Stimulated activated memory B cell treated with anti-CD40 and anti-IgM and Interleukin-4, amounts not matched to agents 10 μg/mL and 1 μg/mL and 100 μg/mL, for 72 hours (primary cell): ENCODE results near the gene DLGAP4.

Experiments
- ATAC-seq: fragments of 150-1000 bp; cut with Tn5 transposase; 2 replicates; pipeline ENCODE4 v1.10.0; 2021
- H3K27ac Mint-ChIP-seq: one replicate; pipeline ENCODE4 v1.8.0; 2022; ENCODE audit warnings: mild to moderate bottlenecking, mixed read lengths
- H3K27me3 Mint-ChIP-seq: one replicate; pipeline ENCODE4 v1.8.0; 2022; ENCODE audit warnings: mixed read lengths
- H3K36me3 Mint-ChIP-seq: one replicate; pipeline ENCODE4 v1.8.0; 2022; ENCODE audit warnings: mixed read lengths
- H3K4me1 Mint-ChIP-seq: one replicate; pipeline ENCODE4 v1.8.0; 2022; ENCODE audit warnings: mixed read lengths
- H3K4me3 Mint-ChIP-seq: one replicate; pipeline ENCODE4 v1.8.0; 2022; ENCODE audit warnings: mild to moderate bottlenecking, moderate library complexity, mixed read lengths
- H3K9me3 Mint-ChIP-seq: one replicate; pipeline ENCODE4 v1.8.0; 2022; ENCODE audit warnings: mixed read lengths

The DLGAP4 gene, protein sequence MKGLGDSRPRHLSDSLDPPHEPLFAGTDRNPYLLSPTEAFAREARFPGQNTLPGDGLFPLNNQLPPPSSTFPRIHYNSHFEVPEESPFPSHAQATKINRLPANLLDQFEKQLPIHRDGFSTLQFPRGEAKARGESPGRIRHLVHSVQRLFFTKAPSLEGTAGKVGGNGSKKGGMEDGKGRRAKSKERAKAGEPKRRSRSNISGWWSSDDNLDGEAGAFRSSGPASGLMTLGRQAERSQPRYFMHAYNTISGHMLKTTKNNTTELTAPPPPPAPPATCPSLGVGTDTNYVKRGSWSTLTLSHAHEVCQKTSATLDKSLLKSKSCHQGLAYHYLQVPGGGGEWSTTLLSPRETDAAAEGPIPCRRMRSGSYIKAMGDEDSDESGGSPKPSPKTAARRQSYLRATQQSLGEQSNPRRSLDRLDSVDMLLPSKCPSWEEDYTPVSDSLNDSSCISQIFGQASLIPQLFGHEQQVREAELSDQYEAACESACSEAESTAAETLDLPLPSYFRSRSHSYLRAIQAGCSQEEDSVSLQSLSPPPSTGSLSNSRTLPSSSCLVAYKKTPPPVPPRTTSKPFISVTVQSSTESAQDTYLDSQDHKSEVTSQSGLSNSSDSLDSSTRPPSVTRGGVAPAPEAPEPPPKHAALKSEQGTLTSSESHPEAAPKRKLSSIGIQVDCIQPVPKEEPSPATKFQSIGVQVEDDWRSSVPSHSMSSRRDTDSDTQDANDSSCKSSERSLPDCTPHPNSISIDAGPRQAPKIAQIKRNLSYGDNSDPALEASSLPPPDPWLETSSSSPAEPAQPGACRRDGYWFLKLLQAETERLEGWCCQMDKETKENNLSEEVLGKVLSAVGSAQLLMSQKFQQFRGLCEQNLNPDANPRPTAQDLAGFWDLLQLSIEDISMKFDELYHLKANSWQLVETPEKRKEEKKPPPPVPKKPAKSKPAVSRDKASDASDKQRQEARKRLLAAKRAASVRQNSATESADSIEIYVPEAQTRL

DNA sequence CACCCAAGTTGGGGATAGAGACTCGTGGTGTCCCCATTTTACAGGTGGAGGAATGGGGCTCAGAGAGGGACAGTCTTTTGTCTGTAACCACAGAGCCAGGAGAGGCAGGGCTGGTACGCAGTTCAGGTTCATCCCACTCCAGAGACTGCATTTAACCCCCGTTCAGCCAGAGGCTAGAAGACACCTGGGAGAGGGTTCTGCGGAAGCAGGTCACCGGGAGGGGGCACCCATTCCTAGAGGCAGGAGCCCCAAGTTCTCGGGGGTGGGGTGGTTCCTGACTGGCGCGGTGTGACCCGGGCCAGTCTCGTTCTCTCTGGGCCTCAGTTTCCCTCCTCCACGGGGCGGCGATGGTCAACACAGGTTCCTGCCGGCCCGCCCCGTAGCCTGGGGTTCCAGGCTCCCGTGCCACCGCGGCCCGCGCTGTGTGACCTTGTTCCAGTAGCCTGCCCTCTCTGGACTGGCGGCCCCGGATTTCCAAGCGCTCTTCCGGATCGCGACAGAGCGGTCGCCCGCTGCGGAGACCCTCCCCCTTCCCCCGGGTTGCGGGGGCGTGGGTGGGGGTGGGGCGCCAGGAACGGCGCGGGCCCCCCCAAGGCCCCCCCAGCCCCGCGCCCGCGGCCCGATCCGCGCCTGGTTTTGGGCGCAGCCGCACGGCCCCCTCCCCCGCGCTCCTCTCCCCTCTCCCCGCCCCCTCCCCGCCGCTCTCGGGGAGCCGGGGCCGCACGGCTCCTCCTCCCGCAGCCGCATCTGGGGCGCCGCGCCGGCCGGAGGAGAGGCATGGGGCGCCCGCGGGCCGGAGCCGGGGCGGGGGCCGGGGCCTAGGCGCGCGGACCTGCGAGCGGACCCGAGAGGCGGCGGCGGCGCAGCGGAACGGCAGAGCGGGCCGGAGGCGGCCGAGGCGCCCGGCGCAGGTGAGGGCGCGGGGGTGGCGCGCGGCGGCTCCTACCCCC, at the start of gene DLGAP4:
Gene DLGAP4, plus strand, starts transcription at position 738 of the 950 bp plus-strand sequence. CDS start 125,379 bp downstream, outside the sequence.
- ATAC-seq: no peak

DNA sequence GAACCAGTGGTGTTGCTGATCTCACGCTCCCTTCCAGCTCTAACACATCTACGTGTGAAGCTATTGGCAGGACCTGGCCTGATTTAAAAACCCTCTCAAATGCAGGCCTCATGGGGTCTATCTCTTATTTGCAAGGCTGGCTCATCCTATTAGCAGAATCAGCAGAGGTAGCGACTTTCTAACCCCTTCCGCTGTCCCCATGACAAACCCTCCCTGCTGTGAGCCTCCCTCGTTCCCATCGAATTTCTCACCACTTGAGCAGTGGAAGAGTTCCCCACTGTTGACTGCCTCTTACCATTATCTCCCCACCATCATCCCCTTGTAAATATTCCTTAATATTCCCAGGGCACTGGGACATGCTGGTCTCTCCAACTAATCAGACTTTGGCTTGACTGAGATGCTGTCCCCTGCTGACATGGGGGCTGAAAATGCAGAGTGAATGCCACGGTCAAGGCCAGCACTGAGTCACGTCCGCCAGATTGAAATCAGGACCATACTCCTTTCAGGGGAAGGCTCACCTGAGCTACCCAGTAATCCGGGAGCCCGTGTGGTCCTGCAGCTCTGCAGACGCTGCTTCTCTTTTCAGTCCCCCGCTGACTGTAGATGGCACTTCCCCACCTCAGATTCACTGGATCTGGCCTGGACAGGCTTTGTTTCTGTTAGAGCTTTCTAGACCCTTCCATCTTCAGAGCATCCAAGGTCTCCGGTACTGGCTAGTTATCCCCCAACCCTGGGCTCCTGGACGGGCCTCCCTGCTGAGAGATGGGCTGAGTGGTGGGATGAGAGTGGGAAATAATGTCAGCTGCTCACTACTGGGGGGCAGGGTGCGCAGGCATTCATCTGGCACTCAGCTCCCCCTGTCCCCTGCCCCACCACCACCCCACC, 46.7 kb upstream of the DLGAP4 start:
- H3K27me3 Mint-ChIP-seq: no peaks in the 10 kb centered on the region
- H3K36me3 Mint-ChIP-seq: peaks cover 20% of the 10 kb centered on the region
- H3K27ac Mint-ChIP-seq: no peak overlapping the region

More for the DNA sequence above, at the start of gene DLGAP4:
- H3K4me1 Mint-ChIP-seq: peaks cover 4% of the 10 kb centered on the region
- H3K9me3 Mint-ChIP-seq: no peaks in the 10 kb centered on the region
- no peak within 1 kb of the TSS for H3K27ac Mint-ChIP-seq
- H3K36me3 Mint-ChIP-seq: no peaks in the 10 kb centered on the region
- H3K27me3 Mint-ChIP-seq: peaks cover 86% of the 10 kb centered on the region
- H3K4me3 Mint-ChIP-seq: peak within 1 kb of the TSS; percentile 47

DNA sequence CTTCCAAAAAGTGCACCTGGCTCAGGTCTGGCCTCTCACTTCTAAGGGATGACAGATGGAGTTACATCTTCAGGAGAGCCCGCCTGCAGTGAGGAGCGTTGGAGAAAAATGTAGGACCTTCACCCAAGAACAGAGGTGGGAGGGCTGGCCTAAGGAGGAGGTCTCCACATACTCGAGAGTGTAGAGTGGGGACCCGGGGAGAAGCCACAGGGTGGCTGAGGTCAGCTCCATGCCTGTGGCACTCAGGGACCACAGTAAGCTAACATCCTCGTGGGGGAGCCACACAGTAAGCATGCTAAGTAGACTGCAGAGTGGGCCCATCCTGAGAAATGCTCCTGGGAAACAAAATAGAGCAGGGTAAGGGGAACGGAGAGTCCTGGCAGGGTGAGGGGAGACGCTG, 45.8 kb upstream of the DLGAP4 start:
- Mint-ChIP-seq H3K27ac (no peak overlapping the region), H3K36me3 (peaks cover 20% of the 10 kb centered on the region), H3K4me3 (no peak overlapping the region), H3K27me3 (no peaks in the 10 kb centered on the region), H3K9me3 (no peaks in the 10 kb centered on the region), H3K4me1 (no peaks in the 10 kb centered on the region)
- ATAC-seq: no peak

More for the DNA sequence above, 46.7 kb upstream of the DLGAP4 start:
- no peaks in the 10 kb centered on the region for H3K9me3 Mint-ChIP-seq
- H3K4me1 Mint-ChIP-seq: no peaks in the 10 kb centered on the region
- no peak for ATAC-seq
- H3K4me3 Mint-ChIP-seq: no peak overlapping the region

DNA sequence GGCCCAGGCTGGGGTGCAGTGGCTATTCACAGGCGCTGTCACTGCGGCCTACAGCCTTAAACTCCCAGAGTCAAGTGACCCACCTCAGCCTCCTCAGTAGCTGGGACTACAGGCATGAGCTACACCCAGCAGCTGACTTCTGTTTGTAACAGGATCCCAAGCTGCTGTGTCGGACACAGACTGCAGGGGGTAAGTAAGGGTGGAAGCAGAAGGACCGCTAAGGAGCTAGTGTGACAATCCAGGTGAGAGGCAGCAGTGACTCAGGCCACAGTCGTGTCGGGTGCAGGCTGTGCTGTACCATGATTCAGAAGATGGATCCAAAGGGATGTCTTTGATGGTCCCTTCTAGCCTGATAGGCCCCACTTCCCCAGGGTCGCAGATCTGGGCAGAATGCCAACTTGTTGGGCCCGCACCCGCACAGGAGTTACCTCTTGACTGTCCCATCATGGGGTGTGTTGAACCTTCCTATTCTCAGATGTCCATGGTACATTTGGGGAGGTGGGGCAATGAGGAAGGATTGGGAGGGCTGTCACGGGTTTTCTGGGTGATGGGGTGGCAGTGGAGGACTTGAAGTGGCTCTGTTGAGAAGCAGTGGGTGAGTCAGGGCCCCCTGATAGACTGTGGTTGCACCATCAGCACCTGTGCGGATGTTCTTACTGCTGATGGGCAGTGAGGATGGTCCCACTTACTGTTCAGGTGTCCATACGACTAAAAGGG, 44.6 kb upstream of the DLGAP4 start:
- Mint-ChIP-seq H3K36me3 (peaks cover 8% of the 10 kb centered on the region), H3K27me3 (no peaks in the 10 kb centered on the region), H3K9me3 (no peaks in the 10 kb centered on the region), H3K27ac (no peak overlapping the region), H3K4me1 (no peaks in the 10 kb centered on the region), H3K4me3 (no peak overlapping the region)
- ATAC-seq: no peak

DNA sequence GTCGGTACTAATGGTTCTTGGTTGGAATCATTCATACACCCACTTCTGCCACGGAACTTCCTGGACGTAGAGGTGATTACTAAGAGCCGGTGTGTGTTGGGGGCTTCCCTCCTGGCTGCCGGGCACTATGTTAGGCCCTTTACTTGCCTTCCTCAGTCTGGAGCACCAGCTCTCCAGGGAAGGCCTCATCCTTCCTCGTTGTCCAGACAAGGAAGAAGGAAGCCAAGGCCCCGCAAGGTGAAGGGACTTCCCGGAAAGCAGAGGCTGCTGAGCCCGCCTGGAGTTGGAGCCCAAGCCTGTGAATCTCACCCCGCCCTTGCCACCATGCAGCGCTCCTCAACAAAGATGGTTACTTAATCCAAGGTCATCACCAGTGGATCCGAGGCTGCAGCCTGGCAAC, 43.7 kb upstream of the DLGAP4 start:
- Mint-ChIP-seq H3K9me3 (no peaks in the 10 kb centered on the region), H3K4me3 (no peak overlapping the region), H3K27me3 (no peaks in the 10 kb centered on the region), H3K27ac (no peak overlapping the region), H3K4me1 (no peaks in the 10 kb centered on the region), H3K36me3 (no peaks in the 10 kb centered on the region)
- ATAC-seq: no peak

DNA sequence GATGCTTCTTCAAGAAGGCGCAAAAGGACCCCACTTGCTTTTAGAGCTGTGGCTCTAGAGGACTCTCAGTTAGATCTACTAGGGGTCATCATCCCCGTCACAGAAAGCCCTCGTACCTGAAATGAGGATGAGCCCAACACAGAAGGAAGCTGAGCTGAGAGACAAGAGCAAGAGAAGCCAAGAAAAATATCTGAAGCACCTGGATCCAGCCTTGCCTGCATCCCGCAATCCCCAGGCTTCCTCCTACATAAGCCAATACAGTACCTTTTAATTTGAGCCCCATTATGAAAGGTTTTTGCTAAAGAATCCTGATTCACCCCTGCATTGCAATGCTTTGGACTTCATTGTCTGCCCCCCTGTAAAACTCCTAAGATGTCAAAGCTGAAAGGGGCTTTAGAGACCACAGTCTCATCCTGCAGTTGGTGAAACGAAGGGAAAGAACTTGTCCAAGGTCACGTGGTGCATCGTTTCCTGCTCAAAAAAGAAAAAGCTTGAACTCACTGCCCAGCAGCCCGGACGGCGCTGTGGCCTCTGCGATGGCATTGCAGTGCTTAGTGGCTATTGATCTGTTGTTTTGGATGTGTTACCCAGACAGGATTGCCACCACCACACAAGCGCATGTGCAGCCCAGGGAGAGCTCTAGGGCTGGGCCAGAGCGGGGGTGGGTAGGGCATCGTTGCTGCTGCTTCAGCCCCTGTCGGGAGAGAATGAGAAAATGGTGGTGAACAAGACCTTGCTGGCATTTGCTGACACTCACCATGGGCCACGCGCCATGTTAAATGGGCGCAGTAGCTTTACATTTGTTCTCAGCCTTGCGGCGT, 41.5 kb upstream of the DLGAP4 start:
- H3K36me3 Mint-ChIP-seq: no peaks in the 10 kb centered on the region
- ATAC-seq: no peak
- no peaks in the 10 kb centered on the region for H3K27me3 Mint-ChIP-seq
- no peak overlapping the region for H3K4me3 Mint-ChIP-seq
- no peak overlapping the region for H3K27ac Mint-ChIP-seq
- H3K4me1 Mint-ChIP-seq: no peaks in the 10 kb centered on the region
- H3K9me3 Mint-ChIP-seq: no peaks in the 10 kb centered on the region

DNA sequence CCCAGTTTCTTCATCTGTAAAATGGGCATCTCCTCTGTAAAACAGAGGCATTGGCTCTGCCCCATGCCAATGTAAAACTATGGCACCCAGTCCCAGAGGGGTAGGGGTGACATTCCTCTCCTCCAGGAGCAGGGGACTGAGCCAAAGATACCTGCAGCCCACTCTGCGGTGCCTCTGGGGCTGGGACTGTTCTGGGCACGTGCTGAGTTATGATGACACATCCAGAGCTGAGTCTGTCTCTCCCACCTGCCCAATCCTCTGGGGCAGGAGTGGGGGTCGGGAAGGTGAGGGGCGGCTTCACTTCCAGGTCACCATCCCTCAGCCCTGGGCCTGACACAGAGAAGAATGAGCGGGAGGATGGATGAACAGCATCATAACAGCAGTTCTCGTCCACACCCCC, 40.0 kb upstream of the DLGAP4 start:
- no peak for ATAC-seq
- Mint-ChIP-seq H3K4me3 (no peak overlapping the region), H3K27ac (no peak overlapping the region), H3K36me3 (no peaks in the 10 kb centered on the region), H3K4me1 (no peaks in the 10 kb centered on the region), H3K9me3 (no peaks in the 10 kb centered on the region), H3K27me3 (no peaks in the 10 kb centered on the region)

DNA sequence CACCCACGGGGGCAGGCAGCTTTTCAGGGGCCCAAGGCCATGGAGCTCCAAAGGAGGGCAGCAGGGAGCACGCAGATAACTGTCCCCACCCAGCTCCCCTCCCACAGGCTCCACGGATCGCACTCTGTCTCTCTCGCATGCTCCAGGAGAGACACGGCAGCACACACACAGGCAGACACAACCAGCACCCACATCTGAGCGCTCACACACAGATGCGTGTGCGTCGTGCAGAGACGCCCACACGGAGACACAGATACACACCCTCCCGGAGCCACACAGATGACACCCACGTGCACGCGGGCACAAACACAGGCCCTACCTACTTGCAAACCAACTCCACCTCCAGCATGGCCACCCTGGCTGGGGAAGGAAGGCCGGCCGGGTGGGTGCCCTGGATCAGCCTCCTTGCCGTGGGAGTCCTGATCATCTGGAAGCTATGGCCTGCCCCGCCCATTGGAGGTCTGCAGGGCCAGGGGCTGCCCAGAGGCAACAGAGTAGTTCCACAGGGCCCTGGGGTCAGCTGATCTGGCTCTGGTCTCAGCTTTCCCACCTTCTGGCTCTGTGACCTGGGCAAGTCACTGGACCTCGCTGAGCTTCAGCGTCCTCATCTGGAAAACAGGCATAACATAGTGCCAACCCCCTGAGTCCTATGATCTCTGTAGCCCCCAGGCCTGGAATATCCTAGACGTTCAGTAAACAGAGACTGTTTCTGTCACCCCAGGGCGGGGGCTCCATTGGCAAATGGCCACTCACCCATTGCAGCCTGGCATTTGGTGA, 38.3 kb upstream of the DLGAP4 start:
- no peaks in the 10 kb centered on the region for H3K9me3 Mint-ChIP-seq
- no peak overlapping the region for H3K27ac Mint-ChIP-seq
- peaks cover 6% of the 10 kb centered on the region for H3K27me3 Mint-ChIP-seq
- ATAC-seq: no peak
- H3K4me3 Mint-ChIP-seq: no peak overlapping the region
- H3K36me3 Mint-ChIP-seq: no peaks in the 10 kb centered on the region
- no peaks in the 10 kb centered on the region for H3K4me1 Mint-ChIP-seq

DNA sequence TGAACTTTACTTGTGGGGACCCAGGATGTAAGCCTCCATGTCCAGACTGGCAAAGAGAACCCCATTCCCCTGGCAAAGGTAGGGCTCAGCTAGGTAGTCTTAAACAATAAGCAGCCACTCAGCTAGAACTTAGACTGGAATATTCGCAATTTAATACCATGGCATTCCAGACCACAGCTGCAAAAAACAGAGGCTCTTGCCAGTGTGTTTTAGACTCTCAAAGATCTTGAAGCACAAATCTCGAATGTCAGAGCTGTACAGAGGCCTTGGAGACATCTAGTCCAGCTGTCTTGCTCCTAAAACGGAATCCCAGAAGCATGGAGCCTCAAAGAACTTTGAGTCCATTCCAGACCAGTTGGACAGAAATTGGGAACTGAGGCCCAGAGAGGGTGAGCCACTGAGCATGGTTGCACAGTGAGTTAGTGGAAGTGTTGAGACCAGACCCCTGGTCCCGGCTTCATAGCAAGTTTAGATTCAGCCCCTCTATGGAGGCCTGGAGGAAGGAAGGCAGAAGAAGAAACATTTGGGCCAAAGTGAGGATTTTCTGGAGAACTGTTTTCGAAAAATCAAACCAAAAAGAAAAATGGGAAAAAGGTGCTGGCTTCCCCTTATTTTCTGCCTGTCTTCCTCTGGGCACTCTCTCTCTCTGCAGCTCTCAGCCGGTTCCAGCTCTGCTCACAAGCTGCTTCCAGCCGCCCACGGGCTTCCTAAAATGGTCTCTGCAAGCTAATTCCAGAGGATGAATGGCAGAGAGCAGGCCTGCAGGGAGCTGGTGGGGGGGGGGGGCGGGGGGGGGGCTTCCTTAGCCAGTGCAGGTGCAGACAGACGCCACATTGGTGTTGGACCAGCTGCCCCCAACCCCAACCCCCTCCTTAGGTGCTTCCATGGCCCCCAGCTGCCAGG, 37.4 kb upstream of the DLGAP4 start:
- H3K4me3 Mint-ChIP-seq: no peak overlapping the region
- H3K27ac Mint-ChIP-seq: no peak overlapping the region
- no peaks in the 10 kb centered on the region for H3K9me3 Mint-ChIP-seq
- ATAC-seq: no peak
- no peaks in the 10 kb centered on the region for H3K36me3 Mint-ChIP-seq
- peaks cover 15% of the 10 kb centered on the region for H3K27me3 Mint-ChIP-seq
- H3K4me1 Mint-ChIP-seq: no peaks in the 10 kb centered on the region

DNA sequence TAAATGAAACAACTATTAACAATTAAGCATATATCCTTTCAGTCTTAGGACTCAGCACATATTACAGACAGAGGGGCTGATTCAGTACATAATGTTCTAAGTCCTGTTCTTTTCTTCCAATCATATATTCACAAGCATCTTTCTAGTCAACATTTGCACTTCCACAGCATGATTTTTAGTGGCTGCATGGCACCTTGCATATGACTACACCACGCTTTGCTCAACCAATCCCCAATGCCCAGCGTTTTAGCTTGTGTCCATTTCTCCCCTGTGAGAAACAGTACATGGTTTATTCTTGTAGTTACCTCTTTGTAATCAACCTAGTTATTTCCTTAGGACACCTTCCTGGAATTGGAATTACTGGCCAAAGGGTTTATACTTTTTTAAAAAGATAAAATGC, 36.6 kb upstream of the DLGAP4 start:
- H3K4me1 Mint-ChIP-seq: no peaks in the 10 kb centered on the region
- H3K9me3 Mint-ChIP-seq: no peaks in the 10 kb centered on the region
- H3K4me3 Mint-ChIP-seq: no peak overlapping the region
- H3K27me3 Mint-ChIP-seq: peaks cover 23% of the 10 kb centered on the region
- H3K36me3 Mint-ChIP-seq: no peaks in the 10 kb centered on the region
- H3K27ac Mint-ChIP-seq: no peak overlapping the region
- ATAC-seq: no peak

DNA sequence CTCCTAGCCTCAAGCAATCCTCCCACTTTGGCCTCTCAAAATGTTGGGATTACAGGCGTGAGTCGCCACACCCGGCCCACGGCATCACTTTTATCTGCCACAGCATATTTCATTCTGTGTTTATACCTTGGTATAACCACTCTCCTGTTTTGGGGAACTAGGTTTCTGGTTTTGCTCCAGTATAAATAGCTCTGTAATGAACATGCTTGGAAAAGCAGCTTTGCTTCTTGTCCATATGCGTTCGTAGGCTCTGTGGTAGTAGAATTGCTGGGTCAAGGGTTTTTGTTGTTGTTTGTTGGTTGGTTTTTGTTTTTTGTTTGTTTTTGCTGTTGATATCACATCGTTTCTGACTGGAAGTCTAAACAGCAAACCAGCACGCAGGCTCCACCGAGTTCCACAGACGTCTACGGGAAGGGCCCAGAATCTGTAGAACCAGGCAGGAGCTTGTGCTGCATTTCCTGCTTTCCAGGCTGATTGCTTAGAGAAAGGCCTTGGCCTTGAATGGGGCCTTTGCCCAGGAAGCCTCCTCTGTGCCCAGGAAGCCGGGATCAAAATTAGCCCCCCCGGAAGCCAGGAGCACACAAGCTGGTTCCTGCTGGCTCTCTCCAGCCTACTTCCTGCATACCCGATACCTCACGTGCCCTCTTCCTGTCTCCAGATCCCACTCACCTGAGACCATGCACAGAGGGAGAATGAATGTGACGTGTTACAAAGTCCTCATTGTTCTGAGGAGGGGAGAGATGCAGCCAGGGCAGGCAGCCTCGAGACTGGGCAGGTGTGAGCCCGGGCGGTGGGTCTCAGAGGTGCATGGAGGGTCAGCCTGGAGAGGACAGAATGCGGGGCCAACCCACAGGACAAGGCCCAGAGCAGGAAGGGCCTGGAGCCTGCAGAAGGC, 35.1 kb upstream of the DLGAP4 start:
- no peaks in the 10 kb centered on the region for H3K9me3 Mint-ChIP-seq
- no peak overlapping the region for H3K27ac Mint-ChIP-seq
- H3K27me3 Mint-ChIP-seq: peaks cover 36% of the 10 kb centered on the region

More for the DNA sequence above, 35.1 kb upstream of the DLGAP4 start:
- ATAC-seq: no peak
- no peaks in the 10 kb centered on the region for H3K36me3 Mint-ChIP-seq
- H3K4me1 Mint-ChIP-seq: no peaks in the 10 kb centered on the region
- no peak overlapping the region for H3K4me3 Mint-ChIP-seq
